Globus pallidus (tissue), 1 donor: ENCODE results near the gene LZTFL1.

Experiments used
- DNase-seq: peaks from one replicate; pipeline ENCODE4 v3.0.0-alpha.2; 2015; ENCODE audit warnings: low spot score

Gene LZTFL1

DNA sequence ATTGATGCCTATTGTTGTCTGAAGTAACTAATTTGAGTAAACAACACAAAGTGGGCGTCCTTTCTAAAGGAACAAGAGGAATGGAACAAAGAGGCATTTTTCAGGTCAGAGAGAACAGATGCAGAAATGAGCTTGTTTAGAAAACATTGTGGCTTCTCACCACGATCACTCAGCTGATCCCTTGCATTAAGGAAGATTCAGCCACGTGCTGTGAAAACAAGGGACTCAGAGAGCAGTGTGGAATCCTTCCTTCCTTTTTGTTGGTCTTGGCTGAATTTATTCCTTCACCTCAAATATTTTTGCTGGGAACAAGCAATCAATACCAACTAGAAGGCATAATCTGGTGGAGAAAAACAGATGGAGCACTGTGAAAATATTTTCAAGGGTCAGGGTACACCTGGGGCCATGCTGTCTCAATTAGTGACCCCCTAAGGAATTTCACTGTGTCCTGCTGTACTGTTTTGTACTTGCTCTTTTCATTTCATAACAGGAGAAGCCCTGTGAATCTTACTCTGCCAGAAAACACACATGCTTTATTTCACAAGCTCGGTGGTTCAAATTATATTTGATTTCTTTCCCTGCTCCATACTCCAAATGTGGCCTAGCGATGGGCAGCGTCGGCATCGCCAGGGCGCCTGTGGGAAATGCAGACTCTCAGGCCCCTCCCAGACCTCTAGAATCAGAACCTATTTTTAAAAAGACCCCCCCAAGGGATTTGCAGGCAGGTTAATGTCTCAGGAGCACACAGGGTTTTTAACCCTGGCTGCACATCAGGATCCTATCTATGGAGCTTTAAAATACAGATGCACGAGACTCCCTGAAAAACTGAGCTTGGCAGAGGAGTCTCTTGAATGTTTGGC, 34.0 kb downstream of the LZTFL1 start:
- peak; percentile 60 for DNase-seq

DNA sequence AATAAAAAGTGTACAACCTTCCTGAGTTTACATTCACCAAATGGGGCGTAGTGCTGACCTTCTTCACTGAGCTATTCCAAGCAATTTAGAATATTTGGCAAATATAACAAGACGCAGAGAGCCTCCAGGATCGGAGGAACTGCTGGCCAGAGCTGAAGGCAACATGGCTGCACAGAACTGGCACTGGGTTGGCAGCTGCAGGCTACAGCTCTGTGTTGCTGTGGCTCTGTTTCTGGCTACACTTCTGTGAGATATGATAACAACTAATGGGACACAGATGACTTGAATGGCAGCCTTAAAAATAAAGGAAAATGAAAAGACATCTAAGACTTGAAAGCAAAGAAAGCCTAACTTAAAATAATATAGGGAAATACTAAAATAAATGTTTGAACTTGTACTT, 34.8 kb downstream of the LZTFL1 start:
- peak; percentile 20 for DNase-seq

DNA sequence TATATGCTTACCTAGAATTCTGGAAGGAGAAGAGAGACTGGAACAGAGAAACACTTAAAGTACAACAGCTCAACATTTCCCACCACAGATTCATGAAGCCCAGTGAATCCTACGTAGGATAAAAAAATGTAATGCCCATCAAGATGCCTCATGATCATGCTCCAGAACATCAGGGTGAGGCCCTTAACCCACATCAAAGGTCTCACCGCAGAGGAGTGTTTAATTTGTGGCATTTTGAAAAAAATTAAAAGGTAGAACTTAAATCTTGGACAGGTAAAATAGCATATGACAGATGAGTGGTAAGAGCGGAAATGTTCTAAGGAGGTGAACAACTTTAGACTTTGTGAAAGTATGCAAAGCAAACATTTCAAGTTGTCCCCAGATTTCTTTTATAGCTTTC, 35.8 kb downstream of the LZTFL1 start:
- no peak for DNase-seq

DNA sequence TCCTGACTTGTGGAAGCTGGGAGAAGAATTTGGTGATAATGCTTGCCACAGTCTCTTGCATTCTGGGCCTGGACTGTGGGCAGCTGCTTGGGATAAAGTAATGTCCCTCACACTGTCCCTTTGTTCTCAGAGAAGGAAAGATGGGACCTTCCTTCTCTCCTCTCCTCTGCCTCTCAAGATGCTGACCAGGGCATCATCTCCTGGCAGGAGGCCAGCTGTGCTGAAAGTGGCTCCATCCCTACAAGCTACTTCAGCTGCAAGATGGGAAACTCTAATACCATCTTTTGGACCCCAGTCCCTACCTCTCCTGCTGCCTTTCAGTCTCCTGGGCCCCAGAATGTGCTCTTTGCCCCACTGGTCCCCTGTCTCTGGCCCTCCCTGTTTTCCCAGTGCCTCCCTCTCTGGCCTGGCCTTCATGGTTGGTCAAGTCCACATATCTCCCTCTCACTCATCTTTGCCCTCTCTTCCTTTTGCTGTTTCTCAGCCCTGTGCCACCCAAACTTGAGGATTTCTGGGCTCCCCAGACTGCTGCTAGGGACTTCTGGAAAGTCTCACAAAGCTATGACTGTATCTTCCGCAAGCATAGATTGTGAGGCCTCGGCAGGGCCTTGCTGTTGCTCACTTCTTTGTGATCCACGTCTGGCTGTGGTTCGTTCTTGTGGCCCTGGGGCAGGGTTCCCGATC, 38.5 kb downstream of the LZTFL1 start:
- no peak for DNase-seq

DNA sequence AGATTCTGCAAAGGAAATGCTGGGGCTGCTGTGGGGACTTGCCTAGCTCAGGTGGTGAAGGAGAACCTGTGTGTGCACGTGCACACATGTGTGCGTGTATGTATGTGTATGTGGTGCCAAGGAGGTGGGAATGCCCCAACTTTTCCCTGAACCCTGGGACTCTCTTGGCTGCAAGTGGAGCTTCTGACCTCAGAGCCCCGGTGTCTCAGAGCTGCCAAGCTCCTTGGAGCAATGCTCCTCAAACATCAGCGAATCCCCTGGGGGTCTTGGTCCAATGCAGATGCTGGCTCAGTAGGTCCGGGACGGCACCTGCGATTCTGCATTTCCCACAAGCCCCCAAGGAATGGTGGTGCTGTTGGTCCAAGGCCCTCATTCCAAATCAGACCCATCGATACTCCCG, 39.8 kb downstream of the LZTFL1 start:
- no peak for DNase-seq

DNA sequence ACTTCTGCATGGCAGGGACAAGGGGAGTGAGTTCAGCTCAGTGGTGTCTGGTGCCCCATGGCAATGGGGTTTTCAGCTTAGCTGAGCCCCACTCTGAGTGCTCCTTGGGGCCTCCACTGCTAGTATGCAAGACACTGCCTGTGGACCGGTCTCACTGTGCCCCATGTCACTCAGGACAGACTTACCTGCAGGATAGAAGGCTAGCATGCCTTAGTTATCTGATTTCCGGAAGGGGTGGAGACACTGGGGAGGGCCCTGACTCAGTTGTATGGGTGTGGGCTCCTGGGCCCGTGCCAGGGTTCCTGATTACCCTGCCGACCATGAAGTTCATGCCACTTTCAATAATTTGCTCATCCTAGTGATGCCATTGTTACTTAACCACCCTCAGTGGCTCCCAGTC, 41.3 kb downstream of the LZTFL1 start:
- no peak for DNase-seq

DNA sequence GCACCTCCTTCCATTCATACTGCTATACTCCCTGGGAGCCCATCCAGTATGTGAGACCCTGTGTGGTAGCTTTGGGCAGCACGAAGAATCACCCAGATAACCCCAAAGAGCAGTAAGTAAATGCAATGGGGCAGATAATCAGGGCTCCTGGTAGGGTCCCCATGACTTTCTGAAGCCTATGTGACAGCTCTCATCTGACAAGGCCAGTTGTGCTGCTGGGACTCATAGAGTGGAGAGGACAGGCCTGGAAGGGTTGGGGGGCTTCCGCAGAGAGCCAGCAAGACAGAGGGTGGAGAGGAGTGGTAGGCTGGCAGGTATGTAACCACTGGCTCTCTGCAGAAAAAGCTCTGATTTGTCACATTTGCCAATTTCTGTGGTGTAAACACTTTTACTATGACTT, 42.3 kb downstream of the LZTFL1 start:
- no peak for DNase-seq

DNA sequence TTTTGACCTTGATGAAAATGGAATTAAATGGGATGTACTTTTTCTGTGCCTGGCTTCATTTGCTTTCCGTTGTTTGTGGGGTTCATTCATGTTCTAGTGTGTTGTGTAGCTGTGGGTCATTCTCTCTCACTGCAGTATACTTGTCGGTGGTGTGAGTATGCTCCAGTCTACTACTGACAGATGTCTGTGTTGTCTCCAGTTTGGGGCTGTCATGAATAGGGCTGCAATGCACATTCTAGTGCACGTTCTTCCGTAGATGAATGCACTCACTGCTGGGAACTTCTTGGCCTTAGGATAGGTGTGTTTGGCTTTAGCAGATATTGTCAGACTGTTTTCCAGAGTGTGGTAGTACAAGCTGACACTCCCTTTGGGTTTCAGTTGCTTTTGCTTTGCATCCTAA, 43.9 kb downstream of the LZTFL1 start:
- DNase-seq, result no peak

DNA sequence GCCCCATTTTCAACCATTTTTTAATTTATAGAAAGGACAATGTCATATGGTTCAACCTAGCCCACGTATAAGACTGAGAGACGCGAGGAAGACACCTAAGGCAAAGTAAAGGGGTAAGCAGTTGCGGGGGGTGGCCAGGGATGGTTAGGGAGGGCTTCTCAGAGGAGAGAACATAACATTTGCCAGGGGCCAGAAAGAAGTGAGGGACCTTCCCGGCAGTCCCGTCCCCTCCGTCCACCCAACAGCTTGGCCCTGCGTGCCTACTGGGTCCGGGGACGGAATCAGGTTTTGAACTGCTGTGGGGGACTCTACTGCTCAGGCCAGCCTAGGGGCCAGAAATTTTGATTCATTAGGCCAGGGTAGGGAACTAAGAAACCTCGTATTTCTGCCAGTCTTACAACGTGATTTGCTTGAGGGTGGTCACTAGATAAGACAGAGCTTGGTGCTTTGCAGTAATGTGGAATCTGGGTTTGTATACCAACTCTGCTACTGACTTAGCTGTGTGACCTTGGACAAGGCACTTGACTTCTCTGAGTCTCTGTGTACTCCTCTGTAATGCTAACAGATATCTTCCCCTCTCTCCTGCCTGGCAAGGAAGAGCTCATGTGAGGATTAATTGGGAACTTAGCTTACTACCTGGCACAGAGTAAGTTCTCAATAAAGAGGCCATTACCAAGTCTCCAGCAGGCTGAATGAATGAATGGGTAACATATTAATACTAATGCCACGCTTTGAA, 44.8 kb downstream of the LZTFL1 start:
- DNase-seq, result no peak

DNA sequence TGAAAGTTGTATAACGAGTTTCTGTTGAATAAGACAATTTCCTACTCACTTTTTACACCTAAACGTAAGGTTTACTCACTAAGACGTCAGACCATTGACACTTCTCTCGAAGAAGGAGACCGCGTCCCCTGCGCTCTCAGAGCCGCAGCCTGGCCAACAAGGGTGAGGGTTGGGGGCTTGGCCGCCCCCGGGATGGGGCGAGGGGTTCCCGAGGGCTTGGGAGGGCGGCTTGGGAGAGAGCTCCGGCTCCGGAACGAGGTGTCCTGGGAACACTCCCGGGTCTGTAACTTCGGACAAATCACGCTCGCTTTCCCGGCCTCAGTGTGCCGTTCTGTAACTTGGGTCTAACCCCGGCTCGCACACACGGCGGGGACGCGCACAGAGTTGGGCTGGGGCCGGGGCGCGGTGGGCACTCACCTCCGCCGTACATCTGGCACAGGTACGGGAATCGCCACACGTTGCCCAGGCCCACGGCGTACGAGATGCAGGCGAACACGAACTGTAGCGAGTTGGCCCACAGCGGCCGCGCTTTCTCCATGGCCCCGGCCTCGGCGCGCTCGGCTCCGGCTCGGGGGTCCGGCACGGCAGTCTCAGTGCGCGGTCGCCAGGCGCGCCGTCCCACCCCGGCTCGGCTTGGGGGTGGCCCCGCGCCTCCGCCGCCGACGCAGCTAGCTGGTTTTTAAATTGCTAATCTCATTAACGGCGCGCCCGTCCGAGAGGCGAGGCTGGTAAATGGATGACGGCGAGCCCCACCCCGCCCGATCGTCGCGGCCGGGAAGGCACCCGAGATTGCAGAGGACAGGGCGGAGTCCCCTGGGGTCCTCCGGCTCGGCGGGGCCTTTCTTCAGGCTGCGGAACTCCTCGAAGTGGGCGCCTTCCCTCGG, 45.8 kb downstream of the LZTFL1 start, which contains the start of gene SLC6A20:
Gene SLC6A20, minus strand, starts transcription at position 655 of the 884 bp plus-strand sequence. Its CDS starts 117 bp downstream, at position 538.
- DNase-seq, result no peak

DNA sequence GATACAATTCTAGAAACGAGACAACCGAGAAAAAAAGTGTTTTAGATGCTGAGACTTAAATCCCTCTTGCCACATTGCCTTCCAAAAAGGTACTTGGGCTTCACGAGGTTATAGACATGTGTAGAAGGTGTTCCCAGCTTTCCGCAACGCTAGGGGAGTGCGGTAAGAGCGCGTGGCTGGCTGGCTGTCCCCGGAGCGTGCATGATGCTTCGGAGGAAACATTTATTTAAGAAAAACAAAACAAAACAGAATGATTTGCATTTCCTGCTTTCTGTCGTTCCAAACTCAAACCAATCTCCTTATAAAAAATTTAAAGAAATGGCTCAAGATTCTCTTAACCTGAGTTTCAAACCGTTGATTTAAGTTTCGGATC, 46.4 kb downstream of the LZTFL1 start:
- DNase-seq, result no peak

DNA sequence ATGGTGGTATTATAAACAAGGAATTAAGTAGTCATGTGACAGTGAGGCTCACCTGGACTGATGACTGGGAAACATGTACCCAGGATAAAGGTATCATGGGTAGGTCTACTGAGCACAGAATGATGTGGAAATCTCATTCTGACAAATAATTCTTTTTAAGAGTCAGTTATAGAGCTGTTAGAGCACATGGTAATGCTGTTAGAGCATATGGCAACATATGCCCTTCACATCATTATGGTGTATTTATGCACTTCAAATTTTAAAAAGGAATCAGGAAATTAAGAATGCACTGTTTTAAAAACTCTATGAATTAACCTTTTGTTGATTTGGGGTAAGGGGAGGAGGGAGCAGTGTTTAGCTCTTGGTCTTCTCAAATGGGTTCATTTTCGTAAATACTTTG, 47.3 kb downstream of the LZTFL1 start:
- DNase-seq, result no peak

DNA sequence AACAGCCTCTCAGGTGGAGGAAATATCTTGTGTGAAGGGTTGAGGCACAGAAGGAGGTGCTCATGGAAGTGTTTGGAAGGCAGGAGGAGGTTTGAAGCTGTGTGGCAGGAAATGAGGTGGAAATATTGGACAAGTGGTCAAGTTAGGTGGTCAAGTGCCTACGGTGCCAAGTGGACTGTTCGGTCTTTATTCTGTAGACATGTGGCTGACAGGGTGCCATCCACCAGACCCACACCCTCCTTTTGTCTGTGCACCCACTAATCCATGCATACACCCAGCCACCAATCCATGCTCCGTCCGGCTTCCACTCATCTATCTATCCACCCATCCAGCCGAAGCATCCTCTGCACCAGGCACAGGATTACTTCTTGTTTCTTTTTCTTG, 47.8 kb downstream of the LZTFL1 start:
- DNase-seq, result no peak

DNA sequence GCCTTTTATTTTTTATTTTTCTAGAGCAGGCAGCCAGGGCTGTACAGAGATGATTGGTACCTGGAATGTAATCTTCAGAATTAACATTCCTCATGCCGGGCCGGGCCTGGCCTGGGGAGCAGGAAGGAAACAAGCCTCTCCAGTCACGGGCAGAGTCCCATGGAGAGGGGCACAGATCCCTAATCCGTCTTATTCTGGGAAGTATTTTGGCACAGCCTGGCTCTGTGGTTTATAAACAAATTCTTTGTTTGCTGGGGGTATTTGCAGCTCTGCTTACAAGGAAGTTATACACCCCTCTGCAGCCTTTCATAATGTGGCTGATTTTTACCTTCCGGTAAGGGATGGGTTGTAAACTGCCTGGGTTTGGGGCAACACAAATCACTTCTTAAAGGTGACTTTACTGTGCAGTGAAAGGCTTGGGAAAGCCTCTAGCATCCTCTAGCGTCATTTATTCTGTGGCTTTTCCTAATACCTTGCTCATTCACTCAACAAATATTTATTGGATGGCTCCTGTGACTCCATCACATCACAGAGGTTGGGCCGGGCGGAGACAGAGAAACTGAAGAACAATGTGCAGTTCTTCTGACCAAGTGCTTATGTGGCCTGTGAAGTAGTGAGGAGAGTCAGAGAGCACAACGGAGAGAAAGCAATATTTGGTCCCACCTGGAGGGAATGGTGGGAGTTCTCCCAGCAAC, 48.3 kb downstream of the LZTFL1 start:
- DNase-seq, result no peak

DNA sequence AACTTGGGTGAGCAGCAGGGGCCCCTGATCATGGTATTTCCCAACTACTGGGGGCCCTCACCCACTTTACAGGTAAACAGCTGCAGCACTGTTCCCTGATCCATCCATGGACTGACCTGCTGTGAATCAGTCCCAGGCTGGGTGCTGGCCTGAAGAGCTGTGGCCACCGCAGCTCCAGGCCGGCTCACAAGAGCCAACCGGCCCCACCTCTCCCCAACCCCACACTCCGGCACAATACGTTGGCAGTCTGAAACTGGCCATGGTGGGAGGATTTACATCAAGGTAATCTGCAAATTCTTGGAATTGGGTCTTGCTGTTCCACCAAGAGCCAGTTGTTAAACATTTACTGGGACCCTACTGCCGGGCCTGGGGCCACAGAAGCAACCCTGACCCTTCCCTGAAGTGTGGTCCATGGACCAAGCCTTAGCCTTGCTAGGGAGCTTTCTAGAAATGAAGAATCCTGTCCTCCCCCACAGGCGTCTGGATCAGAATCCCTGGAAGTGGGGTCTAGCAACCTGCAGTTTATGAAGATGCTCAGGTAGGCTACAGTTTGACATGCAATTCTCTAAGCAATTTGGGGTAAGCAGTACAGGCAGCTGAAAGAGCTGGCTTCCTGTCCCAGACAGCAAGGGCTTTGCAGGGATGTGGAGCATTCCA, 49.3 kb downstream of the LZTFL1 start:
- DNase-seq, result no peak

DNA sequence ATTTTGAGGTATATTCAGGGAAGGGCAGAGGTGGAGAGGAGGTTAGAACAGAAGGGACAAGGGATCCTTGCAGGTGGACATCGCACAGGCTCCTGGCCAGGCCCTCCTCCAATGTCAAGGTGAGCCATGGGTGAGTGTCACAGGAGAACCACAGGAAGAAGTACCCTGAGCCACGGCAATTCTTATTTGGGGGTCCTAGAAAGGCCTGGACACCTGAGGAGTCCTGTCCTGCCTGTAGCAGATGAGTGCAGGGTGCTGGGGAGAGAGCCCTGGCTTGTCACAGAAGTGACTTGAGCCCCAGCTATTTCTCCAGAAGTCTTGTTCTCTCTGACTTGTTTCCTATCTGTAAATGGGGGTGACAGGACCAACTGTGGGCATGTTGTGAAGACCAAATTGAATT, 49.9 kb downstream of the LZTFL1 start:
- no peak for DNase-seq

DNA sequence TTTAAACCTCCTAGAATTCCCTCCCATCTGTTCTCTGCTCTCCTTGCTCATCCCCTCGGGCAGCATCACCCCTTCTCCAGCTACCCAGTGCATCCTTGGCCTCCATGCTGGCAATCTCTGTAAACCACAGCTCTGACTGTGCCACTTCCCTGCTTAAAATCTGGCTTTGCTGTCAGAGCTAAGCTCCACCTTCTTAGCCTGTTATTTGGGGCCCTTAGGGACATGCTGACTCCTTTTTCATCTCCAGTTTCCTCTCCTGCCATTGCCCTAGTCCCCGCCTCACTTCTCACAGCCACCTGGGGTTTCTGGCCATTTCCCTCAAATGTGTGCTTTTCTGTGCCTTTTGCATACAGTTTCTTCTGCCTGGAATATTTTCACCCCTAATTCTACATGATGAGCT, 51.3 kb downstream of the LZTFL1 start:
- DNase-seq, result no peak

DNA sequence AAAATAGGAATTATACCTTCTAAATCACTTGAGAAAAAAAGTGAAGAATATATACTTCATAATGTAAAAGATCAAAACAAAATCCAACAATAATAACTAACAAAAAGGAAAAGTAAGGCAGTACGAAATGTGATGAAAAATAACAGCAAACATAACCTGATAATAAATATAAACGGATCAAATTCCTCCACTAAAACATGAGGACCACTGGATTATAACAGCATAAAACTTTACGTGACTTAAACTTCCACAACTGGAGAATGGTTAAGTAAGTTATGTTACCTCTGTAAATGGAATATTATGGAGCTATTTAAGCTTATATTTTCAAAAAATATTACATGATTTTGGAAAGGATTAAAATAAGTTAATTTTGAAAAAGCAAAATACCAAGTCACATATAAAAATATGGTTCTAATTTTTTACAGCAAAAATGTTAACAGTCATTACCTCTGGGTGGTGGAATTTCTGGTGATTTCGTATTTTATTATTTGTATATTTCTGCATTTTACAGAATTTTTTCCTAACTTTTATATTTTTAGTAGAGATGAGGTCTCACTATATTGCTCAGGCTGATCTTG, 52.6 kb downstream of the LZTFL1 start:
- DNase-seq, result no peak

DNA sequence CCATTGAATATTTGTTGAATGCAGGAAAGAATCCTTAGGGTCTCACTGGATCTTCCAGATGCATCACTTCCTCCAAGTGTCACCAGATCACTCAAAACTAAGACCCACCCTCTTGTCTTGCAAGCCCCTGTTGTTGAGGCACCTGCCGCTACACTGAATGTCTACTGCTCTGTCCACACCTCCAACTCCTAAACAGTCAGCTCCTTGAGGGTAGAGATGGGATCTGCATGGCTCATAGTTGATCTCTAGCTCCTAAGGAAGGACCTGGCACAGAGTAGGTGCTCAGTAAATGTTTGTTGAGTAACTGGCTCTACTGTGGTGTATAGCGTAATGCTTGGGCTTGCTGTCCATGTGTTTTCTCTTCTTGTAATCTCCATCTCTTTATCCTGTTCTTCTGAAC, 54.4 kb downstream of the LZTFL1 start:
- no peak for DNase-seq

DNA sequence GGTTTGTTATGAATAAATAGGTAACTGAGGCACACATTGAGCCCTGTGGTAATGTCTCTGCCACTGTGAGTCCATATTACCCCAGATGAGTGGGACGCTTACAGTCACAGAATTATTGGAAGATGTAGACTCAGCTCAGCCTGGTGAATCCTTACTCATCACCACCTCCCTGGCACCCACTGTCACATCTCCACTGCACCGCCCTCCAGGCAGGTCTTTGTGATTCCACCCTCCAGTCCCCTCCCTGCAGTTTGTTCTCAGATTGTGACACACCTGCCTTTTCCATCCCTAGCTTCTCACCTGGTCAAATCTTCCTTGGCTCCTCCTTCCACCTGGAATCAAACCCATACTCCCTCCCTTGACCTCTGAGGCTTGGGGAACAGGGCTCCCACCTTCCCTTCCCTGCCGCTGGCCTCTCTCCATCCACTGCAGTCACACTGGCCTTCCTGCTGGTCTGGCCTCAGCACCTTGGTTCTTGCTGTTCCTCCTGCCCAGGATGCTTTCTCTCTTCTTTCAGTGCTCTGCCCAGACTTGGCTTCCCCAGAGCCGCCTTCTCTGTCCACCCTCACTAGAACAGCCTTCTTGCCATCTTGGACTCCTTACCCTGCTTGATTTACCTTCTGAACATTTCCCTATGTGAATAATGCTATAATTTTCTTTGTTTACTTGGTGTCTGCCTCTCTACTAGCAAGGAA, 55.0 kb downstream of the LZTFL1 start:
- no peak for DNase-seq
